SK-N-SH treated with all-trans-retinoic acid at 6 μM for 48 hours (cell line): Measurements from ENCODE around the gene SRRM5.

Source experiments
- ATAC-seq: fragments of 200-7000 bp; cut with Tn5 transposase; 3 replicates; pipeline ENCODE4 v1.9.1; 2020; ENCODE audit warnings: mild to moderate bottlenecking, moderate library complexity
- ARNTL ChIP-seq: fragments of 450-650 bp; formaldehyde crosslinking; IDR thresholded peaks from 2 replicates; pipeline ENCODE4 v1.5.0; 2020; ENCODE audit warnings: low read depth, mild to moderate bottlenecking, moderate library complexity, borderline replicate concordance
- BACH2 ChIP-seq: fragments of 250-450 bp; sonication (Bioruptor Pico); IDR thresholded peaks from 2 replicates; pipeline ENCODE4 v1.9.0; 2021; ENCODE audit warnings: mild to moderate bottlenecking, borderline replicate concordance
- GLIS3 ChIP-seq: fragments of 250-450 bp; sonication (Bioruptor Pico); IDR thresholded peaks from 2 replicates; pipeline ENCODE4 v1.5.0; 2020; ENCODE audit warnings: mild to moderate bottlenecking, moderate library complexity
- ISL1 ChIP-seq: fragments of 250-450 bp; sonication (Bioruptor Pico); IDR thresholded peaks from 2 replicates; pipeline ENCODE4 v2.1.2; 2022; ENCODE audit warnings: mild to moderate bottlenecking, moderate library complexity
- OSR1 ChIP-seq: fragments of 250-450 bp; sonication (Bioruptor Pico); IDR thresholded peaks from 2 replicates; pipeline ENCODE4 v1.8.0; 2022; ENCODE audit warnings: moderate library complexity, mild to moderate bottlenecking, inconsistent platforms
- PATZ1 ChIP-seq: fragments of 250-450 bp; sonication (Bioruptor Pico); IDR thresholded peaks from 2 replicates; pipeline ENCODE4 v1.8.0; 2020; ENCODE audit warnings: mild to moderate bottlenecking, moderate library complexity, borderline replicate concordance
- POU6F1 ChIP-seq: fragments of 250-450 bp; sonication (Bioruptor Pico); IDR thresholded peaks from 2 replicates; pipeline ENCODE4 v1.8.0; 2021; ENCODE audit warnings: low read depth, mild to moderate bottlenecking, moderate library complexity, borderline replicate concordance
- PPARA ChIP-seq: fragments of 250-450 bp; sonication (Bioruptor Pico); IDR thresholded peaks from 2 replicates; pipeline ENCODE4 v1.5.0; 2020; ENCODE audit warnings: mild to moderate bottlenecking, borderline replicate concordance
- RARB ChIP-seq: fragments of 250-450 bp; sonication (Bioruptor Pico); IDR thresholded peaks from 2 replicates; pipeline ENCODE4 v1.8.0; 2021; ENCODE audit warnings: mild to moderate bottlenecking, moderate library complexity
- SNAI2 ChIP-seq: fragments of 250-450 bp; sonication (Bioruptor Pico); IDR thresholded peaks from 2 replicates; pipeline ENCODE4 v1.5.0; 2020; ENCODE audit warnings: mild to moderate bottlenecking, moderate library complexity
- ZC3H10 ChIP-seq: fragments of 250-450 bp; sonication (Bioruptor Pico); IDR thresholded peaks from 2 replicates; pipeline ENCODE4 v1.5.1; 2021; ENCODE audit warnings: mild to moderate bottlenecking, moderate library complexity
- ZFP3 ChIP-seq: fragments of 250-450 bp; sonication (Bioruptor Pico); IDR thresholded peaks from 2 replicates; pipeline ENCODE4 v1.5.0; 2020; ENCODE audit warnings: mild to moderate bottlenecking, moderate library complexity
- ZNF565 ChIP-seq: fragments of 450-650 bp; formaldehyde crosslinking; conservative IDR thresholded peaks from 2 replicates; pipeline ENCODE4 v1.5.0; 2020; ENCODE audit warnings: low read depth, mild to moderate bottlenecking, moderate library complexity
- ZNF70 ChIP-seq: fragments of 450-650 bp; formaldehyde crosslinking; IDR thresholded peaks from 2 replicates; pipeline ENCODE4 v1.5.0; 2020; ENCODE audit warnings: mild to moderate bottlenecking, moderate library complexity
- TF ChIP-seq, protein P1 (sequence below): fragments of 250-450 bp; sonication (Bioruptor Pico); IDR thresholded peaks from 2 replicates; pipeline ENCODE4 v1.5.1; 2021; ENCODE audit warnings: mild to moderate bottlenecking, moderate library complexity
- TF ChIP-seq, protein P2 (sequence below): fragments of 250-450 bp; sonication (Bioruptor Pico); IDR thresholded peaks from 2 replicates; pipeline ENCODE4 v1.5.1; 2020; ENCODE audit warnings: low read depth, mild to moderate bottlenecking, moderate library complexity
- TF ChIP-seq, protein P3 (sequence below): fragments of 250-450 bp; sonication (Bioruptor Pico); IDR thresholded peaks from 2 replicates; pipeline ENCODE4 v1.5.0; 2020; ENCODE audit warnings: mild to moderate bottlenecking, moderate library complexity

The SRRM5 gene

GRCh38 chr19:43658494-43658893 is 46.6 kb downstream of the SRRM5 start:
- TF ChIP-seq, protein P1, sequence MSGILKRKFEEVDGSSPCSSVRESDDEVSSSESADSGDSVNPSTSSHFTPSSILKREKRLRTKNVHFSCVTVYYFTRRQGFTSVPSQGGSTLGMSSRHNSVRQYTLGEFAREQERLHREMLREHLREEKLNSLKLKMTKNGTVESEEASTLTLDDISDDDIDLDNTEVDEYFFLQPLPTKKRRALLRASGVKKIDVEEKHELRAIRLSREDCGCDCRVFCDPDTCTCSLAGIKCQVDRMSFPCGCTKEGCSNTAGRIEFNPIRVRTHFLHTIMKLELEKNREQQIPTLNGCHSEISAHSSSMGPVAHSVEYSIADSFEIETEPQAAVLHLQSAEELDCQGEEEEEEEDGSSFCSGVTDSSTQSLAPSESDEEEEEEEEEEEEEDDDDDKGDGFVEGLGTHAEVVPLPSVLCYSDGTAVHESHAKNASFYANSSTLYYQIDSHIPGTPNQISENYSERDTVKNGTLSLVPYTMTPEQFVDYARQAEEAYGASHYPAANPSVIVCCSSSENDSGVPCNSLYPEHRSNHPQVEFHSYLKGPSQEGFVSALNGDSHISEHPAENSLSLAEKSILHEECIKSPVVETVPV (CRISPR knock-in tag): no peak
- TF ChIP-seq PATZ1 (CRISPR knock-in tag): no peak
- no peak for TF ChIP-seq ISL1
- no peak for TF ChIP-seq RARB
- no peak for TF ChIP-seq GLIS3 (CRISPR knock-in tag)
- no peak for TF ChIP-seq PPARA (CRISPR knock-in tag)
- TF ChIP-seq OSR1 (CRISPR knock-in tag): no peak
- no peak for TF ChIP-seq BACH2 (CRISPR knock-in tag)
- TF ChIP-seq ZNF565 (CRISPR knock-in tag): no peak
- ATAC-seq: no peak

GRCh38 chr19:43660301-43660970 is 48.5 kb downstream of the SRRM5 start:
- TF ChIP-seq ZNF565 (CRISPR knock-in tag) (no peak), POU6F1 (CRISPR knock-in tag) (no peak)
- ATAC-seq: no peak

GRCh38 chr19:43660971-43661360 is 49.1 kb downstream of the SRRM5 start:
- no peak for ATAC-seq
- no peak for TF ChIP-seq ZFP3 (CRISPR knock-in tag)
- TF ChIP-seq, protein P2, sequence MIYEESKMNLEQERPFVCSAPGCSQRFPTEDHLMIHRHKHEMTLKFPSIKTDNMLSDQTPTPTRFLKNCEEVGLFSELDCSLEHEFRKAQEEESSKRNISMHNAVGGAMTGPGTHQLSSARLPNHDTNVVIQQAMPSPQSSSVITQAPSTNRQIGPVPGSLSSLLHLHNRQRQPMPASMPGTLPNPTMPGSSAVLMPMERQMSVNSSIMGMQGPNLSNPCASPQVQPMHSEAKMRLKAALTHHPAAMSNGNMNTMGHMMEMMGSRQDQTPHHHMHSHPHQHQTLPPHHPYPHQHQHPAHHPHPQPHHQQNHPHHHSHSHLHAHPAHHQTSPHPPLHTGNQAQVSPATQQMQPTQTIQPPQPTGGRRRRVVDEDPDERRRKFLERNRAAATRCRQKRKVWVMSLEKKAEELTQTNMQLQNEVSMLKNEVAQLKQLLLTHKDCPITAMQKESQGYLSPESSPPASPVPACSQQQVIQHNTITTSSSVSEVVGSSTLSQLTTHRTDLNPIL: no peak
- TF ChIP-seq BACH2 (CRISPR knock-in tag): no peak
- no peak for TF ChIP-seq ISL1
- no peak for TF ChIP-seq SNAI2
- TF ChIP-seq, protein P1 (CRISPR knock-in tag): no peak
- TF ChIP-seq POU6F1 (CRISPR knock-in tag): no peak
- TF ChIP-seq ZC3H10: no peak
- no peak for TF ChIP-seq ZNF565 (CRISPR knock-in tag)

DNA sequence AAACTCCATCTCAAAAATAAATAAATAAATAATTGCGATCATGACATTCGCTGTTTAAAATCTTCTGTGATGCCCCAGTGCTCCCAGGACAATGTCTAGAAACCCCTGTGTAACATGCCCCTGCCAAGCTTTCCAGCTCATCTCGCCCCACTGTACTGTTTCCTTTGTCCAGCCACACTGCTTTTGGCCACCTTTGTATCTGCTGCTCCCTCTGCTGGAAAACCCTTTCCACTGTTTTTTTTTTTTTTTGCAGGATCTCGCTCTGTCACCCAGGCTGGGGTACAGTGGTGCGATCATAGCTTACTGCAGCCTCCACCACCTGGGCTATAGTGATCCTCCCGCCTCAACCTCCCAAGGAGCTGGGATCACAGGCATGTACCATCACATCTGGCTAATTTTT is 50.6 kb downstream of the SRRM5 start:
- peak; percentile 81 for ATAC-seq
- TF ChIP-seq ZNF70 (CRISPR knock-in tag): no peak
- TF ChIP-seq, protein P3, sequence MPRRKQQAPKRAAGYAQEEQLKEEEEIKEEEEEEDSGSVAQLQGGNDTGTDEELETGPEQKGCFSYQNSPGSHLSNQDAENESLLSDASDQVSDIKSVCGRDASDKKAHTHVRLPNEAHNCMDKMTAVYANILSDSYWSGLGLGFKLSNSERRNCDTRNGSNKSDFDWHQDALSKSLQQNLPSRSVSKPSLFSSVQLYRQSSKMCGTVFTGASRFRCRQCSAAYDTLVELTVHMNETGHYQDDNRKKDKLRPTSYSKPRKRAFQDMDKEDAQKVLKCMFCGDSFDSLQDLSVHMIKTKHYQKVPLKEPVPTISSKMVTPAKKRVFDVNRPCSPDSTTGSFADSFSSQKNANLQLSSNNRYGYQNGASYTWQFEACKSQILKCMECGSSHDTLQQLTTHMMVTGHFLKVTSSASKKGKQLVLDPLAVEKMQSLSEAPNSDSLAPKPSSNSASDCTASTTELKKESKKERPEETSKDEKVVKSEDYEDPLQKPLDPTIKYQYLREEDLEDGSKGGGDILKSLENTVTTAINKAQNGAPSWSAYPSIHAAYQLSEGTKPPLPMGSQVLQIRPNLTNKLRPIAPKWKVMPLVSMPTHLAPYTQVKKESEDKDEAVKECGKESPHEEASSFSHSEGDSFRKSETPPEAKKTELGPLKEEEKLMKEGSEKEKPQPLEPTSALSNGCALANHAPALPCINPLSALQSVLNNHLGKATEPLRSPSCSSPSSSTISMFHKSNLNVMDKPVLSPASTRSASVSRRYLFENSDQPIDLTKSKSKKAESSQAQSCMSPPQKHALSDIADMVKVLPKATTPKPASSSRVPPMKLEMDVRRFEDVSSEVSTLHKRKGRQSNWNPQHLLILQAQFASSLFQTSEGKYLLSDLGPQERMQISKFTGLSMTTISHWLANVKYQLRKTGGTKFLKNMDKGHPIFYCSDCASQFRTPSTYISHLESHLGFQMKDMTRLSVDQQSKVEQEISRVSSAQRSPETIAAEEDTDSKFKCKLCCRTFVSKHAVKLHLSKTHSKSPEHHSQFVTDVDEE (CRISPR knock-in tag): no peak
- no peak for TF ChIP-seq ARNTL (CRISPR knock-in tag)
- TF ChIP-seq, protein P1 (CRISPR knock-in tag): no peak
- TF ChIP-seq POU6F1 (CRISPR knock-in tag): no peak
- no peak for TF ChIP-seq ZC3H10
- TF ChIP-seq GLIS3 (CRISPR knock-in tag): no peak
